GM19025 (cell line): ENCODE measurements around the gene TMEM52.
A peak's percentile ranks its signal among the peaks of the same experiment; 100 is the strongest.
"Not testable (repeated sequence)": the region's sequence is repeated elsewhere in the genome, so short reads cannot be mapped to it uniquely, and the experiment has no call there.

Experiments
- ATAC-seq: cut with Tn5 transposase; IDR thresholded peaks from one replicate; pipeline ENCODE4 v1.9.1; 2021; ENCODE audit warnings: mild to moderate bottlenecking, low read depth, moderate library complexity; ENCODE audit not compliant: unreplicated experiment

TMEM52 gene

DNA sequence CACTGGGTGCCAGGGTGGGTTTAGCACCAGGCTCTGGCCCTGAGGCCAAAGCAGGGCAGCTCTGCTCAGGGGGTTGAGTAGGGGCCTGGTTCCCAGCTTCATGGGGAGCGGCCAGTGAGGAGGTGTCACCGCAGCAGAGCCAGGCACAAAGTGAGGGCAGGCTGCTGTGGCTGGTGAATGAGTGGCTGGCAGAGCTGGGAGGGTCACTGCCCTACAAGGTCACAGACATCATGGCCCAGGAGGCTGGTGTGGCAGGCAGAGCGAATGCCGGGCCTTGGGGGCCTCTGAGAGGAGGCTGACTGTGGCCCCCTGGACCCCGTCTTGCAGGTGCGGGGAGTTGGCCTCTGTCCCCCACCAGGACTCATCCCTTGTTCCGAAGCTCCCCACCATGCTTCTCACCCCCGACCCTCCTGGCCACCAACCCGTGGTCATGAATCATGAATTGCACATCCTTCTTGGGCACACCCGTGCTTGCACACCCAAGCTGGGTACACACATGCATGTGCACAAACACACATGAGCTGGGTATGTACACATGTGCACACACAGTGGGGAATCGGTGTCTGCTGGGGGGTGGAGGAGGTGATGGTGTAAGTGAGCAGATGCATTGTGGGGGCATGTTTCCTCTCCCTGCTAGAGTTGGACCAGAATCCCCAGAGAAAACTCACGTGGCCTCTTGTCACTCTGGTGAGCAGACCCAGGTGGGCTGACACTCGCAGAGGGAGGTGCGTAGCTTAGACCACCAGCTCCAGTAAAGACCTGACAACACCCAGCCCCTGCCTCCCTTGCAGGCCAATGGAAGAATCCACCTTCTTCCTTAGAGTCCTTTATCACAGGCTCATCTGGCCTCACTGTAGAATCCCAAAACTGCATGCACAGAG is 23.4 kb downstream of the TMEM52 start:
- ATAC-seq: no peak

DNA sequence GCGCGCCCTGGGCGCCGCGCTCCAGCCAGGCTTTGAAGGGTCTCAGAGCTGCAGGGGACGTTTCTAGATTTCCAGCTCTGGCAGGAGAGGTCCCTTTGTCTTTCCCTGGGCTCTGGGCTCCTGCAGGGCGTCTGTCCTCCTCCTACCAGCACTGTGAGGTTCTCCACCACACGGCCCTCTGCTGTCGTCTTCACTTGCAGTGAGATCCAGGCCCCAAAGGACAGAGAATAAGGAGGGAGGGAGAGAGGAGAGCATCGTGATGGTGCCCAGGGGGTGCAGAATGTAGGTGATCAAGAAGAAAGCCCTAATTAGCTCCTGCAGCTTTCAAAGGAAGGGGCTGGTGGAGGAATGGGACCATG is 24.0 kb downstream of the TMEM52 start:
- ATAC-seq: no peak

DNA sequence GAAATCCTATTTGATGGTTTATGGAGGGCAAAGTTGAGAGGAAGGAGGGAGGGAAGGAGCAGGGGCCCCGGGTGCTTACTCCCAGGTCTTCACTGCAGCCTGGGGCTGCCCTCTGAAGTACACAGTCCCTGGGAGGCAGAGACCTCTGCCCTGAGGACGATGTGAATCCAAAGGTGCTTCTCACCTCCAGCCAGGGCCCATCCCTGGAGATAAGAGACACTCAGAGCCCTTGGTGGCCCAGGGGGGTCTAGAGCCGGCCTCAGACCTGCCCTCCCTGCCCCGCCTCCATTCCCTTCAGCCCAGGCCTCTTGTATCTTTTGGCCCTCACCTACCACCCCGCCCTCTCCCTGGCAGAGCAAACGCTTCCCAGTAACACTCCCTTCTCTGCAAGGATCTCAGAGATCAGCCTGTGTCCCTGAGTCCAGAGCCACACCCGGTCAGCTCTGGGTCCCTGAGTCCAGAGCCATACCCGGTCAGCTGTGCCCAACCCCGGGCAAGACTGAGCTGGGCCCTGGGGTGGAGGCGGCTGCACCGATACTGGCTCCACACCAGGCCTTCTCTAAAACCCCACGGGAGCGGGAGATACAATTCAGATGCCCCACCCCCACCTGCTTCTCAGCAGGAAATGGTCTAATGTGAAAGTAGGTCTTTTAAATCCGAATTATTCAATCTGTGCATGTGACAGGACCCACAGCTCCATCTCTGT is 24.6 kb downstream of the TMEM52 start:
- no peak for ATAC-seq

DNA sequence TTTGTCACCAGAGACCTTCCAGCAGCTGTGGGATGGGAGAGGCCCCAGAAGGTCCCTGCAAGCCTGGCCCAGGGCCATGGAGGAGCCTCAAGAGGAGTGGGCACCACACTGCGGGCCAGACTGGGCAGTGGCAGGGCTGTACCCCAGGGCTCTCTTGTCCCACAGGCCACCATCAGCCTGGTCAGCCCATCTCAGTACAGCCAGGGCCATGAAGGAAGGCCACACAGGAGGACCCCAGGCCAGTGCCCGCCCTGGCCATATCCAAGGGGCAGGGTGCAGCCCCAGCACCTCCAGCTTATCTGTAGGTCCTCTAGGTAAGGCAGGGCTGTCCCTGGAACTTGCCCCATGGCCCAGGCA is 25.1 kb downstream of the TMEM52 start:
- no peak for ATAC-seq

DNA sequence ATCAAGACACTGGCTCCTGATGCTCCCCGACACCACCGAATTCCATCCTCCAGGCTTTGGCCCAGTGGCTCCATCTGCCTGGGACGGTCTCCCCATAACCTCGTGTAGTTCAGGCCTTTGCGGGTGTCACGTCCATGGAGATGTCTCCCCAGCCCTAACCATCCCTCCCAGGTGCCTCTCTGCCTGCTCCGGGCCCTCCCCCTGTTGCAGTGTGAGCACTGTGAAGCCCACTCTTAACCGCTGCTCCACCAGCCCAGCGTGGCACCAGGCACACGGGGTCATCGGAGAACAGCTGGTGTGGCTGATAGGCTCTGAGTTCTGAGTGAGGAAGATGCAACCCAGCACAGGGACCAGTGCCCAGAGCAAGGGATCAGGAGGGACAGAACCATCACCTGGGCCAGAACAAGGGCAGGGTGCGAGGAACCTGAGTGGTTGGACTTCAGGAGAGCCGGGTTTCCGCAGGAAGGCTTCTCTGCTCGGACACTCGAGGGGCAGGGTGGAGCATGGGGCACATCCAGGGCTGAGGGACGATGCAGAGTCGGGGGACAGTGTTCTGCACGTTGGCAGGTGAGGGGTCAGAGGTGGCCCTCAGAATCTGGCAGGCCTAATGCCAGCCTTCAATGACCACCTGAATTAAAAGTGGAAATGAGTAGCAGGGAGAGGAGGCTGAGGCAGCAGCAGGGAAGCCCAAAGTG is 25.6 kb downstream of the TMEM52 start:
- no peak for ATAC-seq

DNA sequence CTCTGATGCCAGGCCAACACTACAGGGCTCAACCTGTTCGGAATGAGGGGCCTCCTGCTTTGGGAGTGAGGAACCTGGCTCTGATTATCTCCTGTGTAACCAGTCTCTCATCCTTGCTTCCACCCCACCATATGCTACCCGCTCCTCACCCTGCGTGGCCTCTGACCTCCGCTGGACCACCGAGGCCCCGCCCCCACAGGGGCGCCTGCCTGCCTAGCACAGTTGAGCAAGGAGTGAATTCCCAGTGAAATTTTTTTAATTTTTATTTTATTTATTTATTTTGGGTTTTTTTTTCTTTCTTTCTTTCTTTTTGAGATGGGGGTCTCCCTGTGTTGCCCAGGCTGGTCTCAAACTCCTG is 26.3 kb downstream of the TMEM52 start:
- no peak for ATAC-seq

DNA sequence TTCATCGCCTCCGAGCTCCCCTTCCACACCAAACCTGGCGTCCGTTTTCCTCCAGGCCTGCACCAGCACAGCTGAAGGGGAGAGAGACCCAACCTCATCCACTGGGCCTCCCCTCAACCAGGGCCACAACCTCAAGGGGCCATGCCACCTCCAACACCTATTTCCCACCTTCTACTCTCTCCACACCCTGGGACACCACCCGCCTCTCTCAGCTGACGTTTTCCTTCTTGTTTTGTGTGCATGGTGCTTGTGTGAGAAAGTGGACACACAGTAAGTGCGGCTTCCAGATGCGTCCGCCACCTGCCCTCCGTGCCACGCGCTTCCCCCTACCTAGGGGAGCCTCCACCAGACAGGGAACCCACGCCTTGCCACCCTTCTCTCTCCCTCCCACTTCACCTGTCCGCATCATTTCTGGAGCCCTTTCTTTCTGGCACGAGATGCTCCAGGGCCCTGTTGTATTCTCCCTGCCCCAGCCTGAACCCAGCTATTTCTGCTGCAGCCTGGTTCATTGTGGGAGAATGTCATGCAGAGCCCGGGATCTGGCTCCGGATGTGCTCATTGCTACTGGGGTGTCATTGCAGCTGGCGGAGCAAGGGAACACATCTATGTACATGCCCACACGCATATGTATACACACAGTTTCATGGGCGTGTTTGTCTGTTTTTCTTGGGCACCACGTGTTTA is 26.9 kb downstream of the TMEM52 start:
- no peak for ATAC-seq

DNA sequence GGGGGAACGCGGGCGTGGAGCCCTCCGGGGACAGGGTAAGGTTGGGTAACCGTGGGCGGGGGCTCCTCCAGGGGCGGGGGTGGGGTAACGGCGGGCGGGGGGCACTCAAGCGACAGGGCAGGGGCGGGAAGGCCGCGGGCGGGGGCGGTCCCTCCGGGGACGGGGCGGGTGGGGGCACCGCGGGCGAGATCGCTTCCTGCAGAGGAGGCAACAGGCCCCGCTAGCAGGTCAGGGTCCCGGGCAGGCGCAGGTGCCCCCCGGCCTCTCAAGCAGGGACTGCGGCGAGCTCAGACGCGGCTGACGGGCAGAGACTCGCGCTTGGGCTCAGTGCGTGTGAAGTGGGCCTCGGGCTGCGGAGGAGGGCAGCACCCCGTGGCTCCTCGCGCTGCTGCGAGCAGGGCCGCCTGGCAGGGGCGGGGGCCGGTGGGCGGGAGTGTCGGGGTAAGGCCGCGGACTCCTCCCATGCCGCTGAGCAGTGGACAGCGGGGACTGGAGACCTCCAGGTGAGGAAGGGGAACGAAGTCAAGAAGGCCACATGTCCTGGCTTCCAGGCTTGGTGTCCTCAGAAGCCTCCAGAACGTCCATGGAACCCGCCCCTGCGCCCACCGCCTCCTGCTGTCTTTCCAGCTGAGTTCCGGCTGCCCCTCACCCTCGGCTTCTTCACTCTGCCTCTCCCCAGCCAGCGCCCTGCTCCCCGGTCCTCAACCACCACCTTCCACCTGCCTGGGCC is 27.6 kb downstream of the TMEM52 start:
- peak; percentile 5 for ATAC-seq

DNA sequence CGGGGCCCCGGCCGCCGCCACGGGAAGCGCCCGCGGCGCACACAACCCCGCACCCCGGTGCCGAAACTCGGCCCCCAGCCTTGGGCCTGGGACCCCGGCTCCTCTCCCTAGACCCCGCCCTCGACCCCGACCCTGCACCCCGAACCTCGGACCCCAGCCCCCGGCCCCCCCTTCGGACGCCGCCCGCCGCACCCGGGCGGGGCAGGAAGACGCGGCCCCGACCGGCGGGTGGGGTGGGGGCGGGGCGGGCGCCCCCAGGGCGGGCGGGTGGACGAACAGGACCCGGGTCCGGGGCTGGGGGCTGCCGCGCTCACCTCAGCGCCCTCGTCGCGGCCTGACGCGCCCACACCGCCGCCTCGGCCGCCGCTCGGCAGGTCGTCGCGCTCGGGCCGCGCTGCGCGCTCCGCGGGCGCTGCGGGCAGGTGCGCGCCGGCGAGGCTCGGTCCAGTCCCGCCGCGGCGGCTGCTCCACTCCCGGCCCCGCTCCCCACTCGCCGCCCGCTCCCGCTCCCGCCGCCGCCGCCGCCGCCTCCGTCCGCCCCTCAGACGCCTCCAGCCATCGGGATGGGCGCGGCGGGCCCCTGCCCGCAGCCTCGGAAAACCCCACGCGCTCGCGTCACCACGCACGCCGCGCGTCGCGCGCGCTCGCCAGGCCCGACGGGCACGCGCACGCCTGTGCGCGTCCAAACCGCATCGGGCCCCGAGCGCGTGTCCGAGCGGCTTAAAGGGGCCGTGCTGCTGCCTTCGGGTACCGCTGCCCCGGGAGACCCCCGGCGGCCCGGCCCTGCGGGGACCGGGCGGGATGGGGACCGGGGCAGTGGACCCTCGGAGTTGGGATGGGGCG is 28.4 kb downstream of the TMEM52 start, which contains the start of gene GNB1:
GNB1 (minus strand) TSS at position 582 of the 843 bp plus-strand sequence. CDS start 65,634 bp downstream, outside the sequence.
- ATAC-seq: peak; percentile 71

DNA sequence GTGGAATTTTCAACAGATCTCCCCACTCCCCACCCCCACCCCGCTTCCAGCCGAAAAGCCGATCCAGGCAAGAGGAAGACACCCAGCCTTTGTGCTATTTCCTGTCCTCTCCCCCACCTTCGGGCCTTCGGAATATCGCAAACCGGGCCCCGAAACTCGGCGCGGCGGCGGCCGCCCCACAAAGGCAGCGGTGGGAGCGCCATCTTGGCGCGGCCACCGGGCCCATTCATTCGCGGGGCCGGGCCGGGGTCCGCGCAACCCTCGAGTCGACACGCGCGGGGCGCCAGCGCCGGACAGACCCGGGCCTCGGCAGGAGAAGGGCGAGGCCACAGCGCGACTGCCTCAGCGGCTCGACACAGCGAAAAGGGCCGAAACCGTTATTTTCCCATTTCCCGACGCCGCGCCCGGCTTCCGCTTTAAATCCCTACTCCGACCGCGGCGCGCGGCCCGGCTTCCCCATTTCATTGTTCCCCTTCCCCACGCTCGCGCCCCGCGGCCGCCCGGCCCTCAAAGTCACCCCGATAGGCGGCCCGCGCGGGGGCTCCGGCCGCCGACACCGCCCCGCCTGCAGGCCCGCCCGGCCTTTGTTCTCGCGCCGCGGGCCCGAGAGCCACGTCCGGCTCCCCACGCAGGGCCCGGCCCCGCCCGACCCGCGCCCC is 29.1 kb downstream of the TMEM52 start:
- ATAC-seq: peak; percentile 30

DNA sequence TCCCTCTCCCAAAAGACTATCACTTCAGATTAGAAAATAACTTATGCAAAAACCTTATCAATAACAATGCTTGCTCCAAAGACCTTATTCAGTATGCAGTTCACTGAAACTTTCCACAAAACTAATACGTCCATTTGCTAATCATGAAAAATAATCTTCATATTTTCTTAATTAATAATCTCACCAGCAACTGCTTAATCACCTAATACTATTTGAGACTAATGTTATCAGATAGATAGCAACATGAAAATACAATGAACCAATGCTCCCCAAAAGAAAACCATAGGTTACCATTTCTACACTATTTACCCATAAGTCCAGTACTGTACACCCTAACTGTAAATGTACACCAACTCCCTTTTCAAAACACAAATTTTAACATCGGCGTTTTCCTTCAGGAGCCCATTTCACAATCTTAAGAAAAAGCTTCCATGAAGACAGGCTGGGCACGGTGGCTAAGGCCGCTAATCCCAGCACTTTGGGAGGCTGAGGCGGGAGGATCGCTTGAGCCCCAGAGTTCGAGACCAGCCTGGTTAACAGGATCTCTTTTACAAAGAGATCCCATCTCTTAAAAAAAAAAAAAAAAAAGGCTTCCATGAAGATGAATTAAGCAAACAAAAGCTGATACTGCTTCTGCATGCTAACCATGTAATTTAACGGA is 29.9 kb downstream of the TMEM52 start:
- ATAC-seq: no peak

DNA sequence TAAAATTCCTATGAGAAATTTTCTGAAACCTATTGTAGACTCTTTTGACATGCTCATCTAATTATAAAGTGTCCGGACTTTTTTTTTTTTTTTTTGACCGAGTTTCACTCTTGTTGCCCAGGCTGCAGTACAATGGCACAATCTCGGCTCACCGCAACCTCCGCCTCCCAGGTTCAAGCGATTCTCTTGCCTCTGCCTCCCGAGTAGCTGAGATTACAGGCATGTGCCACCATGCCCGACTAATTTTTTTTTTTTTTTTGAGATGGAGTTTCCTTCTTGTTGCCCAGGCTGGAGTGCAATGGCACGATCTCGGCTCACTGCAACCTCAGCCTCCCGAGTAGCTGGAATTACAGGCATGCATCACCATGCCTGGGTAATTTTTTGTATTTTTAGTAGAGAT is 35.2 kb downstream of the TMEM52 start:
- not testable (repeated sequence) for ATAC-seq

DNA sequence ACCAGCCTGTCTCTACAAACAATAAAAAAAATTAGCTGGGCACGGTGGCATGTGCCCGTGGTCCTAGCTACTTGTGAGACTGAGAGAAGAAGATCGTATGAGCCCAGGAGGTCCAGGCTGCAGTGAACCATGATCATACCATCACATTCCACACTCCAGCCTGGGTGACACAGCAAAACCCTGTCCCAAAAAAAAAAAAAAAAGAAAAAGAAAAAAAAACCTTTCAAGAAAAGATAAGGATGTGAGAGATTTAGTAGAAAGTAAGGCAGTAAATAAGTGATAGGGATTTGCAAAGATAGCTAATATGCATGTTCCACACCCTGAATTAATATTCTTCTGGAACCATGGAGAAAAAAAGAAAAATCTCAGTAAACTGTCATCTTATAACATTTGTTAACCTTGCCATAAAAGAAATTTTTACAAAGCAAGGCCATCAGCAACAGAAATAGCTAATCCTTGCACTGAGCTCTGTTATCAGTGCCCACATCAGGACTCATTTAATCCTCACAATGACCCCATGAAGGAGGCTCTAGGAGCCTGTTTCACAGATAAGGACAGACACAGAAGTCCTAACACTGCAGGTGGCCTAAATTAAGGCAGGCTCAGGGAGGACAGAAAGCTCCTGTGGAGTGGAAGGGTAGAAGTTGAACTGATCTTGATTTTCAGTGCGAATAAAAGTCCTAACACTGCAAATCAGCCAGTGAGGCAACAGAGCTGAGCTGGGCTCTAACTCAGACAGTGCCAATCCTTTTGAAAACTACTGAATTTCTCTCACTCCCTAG is 35.8 kb downstream of the TMEM52 start:
- ATAC-seq: no peak

DNA sequence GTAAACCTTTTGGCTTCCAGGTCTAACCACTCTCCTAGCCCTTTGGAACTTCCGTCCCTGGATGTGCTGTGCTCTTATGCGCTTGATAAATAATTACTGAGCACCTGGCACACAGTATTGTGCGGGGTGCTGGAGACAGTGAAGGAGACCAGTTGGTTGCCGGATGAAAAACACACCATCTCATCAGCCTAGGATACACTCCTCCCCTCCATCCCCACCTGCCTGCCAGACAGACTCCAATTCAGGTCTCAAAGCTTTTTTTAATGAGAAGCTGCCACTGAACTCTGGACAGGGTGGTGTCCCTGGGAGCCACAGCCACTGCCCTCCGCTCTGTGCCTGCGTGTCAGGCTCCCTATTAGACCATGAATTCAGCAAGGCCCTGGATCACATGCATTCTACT is 37.4 kb downstream of the TMEM52 start:
- no peak for ATAC-seq

DNA sequence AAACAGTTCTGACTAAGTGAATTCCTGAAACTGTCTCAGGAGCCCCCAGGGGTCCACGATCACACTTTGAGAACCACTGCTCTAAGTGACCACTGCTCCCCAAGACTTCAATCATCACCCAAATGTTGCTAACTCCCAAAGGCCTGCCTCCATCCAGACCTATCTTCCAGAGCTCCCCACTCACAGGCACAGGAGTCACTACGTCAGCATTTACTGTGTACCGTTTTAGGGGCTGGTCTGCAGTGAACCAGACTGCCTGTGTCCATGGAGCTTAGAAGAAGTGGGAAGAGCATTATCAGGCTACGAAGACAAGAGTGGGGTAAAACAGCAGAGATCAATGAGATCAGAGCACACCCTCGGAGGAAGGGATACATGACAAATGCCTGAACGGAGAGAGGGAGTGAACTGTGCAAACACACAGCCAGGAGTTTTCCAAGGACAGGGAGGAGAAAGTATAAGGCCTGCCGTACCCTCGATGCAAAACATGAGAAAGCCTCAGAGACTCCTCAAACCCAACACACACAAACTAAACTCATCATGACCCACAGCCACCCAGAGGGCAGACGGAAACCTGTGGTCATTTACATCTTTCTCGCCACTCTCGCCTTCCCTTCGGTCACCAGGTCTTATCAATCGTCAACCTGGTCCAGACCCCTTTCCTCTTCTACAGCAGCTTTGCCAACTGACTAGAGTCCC is 38.3 kb downstream of the TMEM52 start:
- ATAC-seq: no peak

DNA sequence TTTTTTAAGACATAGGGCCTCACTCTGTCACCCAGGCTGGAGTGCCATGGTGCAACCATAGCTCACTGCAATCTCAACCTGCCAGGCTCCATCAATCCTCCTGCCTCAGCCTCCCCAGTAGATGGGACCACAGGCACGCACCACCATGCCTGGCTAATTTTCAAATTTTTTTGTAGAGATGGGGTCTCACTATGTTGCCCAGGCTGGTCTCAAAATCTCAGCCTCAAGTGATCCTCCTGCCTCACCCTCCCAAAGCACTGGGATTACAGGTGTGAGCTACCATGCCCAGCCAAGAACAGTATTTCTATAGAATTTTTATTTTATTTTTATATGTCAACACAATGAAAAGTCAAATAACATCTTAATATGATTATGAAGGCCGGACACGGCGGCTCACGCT is 39.1 kb downstream of the TMEM52 start:
- no peak for ATAC-seq

DNA sequence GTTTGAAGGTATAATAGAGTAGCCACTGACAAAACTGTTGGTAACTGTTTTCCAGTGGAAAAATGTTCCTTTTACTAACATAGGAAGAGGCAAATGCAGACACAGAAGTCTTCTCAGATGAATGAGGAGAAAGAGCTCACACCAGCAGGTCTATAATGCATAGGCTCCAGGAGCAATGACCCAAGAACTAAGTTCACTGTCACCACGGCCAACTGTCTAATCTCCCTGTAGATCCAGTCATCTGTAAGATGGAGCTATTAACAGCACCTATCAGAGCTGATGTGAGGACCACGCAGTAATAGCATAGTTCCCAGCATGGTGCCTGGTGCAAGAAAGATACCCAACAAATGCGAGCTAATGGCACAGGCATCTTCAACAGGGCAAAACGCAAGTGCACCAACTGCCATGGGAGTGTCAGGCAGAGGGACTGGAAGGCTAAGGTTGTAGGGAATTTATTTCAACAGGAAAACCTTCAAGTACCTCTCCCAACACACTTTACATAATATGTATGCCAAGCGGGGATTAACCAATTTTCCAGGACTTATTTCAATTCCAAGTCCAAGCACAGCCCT is 41.1 kb downstream of the TMEM52 start:
- no peak for ATAC-seq
